Medulla oblongata (tissue), 1 donor: ENCODE data around the gene PCDHGC4.

ENCODE experiments used
- DNase-seq: peaks from one replicate; pipeline ENCODE4 v3.0.0-alpha.2; 2015; ENCODE audit errors: extremely low spot score

Gene PCDHGC4

DNA sequence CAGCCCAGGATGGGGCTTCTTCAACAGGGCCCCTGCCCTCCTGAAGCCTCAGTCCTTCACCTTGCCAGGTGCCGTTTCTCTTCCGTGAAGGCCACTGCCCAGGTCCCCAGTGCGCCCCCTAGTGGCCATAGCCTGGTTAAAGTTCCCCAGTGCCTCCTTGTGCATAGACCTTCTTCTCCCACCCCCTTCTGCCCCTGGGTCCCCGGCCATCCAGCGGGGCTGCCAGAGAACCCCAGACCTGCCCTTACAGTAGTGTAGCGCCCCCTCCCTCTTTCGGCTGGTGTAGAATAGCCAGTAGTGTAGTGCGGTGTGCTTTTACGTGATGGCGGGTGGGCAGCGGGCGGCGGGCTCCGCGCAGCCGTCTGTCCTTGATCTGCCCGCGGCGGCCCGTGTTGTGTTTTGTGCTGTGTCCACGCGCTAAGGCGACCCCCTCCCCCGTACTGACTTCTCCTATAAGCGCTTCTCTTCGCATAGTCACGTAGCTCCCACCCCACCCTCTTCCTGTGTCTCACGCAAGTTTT, 27.6 kb downstream of the PCDHGC4 start:
- DNase-seq = peak; percentile 81

DNA sequence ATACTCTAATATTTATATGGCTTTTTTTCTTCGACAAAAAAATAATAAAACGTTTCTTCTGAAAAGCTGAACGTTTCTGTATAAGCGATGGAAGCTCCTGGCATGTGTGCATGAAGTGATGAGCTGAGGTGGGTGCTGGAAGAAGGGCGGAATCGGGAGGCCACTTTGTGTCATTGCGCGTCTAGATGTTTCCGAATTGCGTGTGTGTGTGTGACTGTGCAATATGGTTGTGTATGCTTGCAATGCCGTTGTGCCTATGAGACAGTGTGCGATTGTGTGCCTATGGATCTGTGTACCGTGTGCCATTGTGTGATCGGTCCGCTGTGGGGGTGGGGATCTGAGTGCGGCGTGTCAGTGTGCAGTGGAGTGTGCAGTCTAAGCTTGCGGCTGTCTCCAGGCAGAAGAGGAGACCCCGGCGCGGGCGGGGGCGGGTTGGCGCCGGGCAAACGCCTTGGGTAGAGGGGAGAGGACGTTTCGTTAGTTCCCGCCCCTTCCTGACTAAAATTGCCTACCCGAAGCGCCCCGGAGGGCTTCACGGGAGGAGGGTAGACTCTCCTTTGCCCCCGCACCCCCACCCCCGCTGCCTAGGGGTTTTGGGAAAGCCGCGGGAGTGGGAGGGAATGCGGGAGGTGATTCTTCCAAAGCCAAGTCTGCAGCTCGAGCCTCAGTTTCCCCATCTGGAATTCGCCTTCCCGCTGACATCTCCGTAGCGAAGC, 28.2 kb downstream of the PCDHGC4 start:
- no peak for DNase-seq

DNA sequence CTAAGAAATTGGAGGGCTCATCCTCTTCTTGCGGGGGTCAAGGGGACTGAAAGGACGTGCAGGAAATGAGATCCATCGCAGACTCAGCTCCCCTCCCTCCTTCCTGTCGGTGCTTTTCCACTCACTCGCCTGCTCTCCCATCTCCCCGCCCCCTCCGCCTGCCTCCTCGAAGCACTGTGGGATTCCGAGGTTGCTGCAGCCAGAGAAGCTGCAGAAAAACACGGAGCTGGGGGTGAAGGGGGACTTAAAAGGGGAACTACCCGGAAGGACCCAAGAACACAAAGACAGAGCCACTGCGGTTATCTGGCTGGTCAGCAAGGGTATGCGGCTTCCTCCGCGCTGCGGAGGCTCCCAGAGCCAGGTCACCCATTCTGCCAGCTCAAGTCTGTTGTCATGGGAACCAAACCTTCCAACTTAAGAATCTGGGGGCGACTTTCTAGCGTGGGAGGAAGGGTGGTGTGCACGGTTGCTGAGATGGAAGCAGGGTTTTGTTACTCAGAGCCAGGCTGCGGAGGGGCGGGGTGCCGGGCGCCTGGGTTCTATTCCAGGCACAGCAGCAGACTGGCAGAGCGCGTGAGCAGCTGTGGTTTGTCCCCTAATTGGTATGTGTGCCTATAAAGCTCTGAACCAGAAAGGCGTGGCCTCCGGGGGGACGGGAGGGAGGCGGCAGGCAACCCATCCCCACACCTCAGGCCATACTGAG, 28.9 kb downstream of the PCDHGC4 start:
- peak; percentile 88 for DNase-seq

DNA sequence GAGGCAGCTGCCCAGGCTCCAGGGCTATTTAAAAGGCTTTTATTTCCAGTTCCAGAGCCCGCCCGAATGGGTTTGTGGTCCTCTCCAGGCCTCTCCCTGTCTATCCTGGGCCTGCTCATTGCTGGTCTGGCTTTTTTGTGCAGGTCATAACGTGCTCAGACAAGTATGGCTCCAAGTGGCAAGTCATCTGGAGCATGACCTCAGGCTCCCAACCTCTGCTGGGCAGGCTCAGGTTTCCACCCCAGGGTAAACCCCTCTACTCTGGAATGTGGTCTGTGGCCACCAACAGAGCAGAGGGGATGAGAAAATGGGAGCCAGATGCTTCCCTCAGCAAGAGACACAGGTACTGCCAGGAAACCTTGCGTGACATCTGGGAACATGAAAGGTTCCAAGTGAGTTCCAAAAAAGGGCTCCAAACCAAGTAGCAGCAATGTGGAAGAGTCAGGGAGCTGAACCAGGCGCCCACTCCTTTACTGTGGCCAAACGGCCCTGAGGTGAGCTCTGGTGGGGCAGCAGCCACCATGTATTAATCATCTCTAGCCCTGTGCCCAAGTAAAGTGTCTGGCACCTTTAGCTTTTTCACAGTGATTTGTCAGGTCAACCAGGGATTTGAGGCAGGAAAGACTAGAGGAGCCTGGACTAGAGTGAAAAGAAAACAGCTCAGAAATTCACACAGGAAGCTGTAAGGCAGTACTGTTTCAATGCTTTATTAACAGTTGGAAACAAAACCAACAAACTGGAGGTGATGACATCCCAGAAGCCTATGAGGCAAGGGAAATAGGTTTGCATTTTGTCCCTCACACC, 29.7 kb downstream of the PCDHGC4 start:
- DNase-seq = no peak

DNA sequence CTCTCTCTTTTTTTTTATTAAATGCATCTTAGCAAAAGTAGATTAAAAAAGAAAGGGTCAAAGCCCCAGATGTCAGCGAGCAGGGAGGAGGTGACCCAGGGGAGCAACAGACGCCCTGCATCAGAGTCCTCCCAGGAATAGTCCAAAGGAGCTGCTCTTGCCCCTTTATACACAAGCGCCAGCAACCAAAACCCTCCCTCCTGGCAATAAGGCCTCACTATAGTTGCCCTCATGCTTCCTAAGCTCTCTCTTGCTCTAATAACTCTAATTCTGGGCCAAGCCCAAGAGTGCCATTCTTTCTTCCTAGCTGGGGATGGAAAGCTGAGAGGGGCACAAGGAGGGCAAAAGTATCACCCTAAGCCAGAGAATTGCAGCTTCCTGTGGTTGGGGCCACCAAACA, 30.3 kb downstream of the PCDHGC4 start:
- DNase-seq = no peak

DNA sequence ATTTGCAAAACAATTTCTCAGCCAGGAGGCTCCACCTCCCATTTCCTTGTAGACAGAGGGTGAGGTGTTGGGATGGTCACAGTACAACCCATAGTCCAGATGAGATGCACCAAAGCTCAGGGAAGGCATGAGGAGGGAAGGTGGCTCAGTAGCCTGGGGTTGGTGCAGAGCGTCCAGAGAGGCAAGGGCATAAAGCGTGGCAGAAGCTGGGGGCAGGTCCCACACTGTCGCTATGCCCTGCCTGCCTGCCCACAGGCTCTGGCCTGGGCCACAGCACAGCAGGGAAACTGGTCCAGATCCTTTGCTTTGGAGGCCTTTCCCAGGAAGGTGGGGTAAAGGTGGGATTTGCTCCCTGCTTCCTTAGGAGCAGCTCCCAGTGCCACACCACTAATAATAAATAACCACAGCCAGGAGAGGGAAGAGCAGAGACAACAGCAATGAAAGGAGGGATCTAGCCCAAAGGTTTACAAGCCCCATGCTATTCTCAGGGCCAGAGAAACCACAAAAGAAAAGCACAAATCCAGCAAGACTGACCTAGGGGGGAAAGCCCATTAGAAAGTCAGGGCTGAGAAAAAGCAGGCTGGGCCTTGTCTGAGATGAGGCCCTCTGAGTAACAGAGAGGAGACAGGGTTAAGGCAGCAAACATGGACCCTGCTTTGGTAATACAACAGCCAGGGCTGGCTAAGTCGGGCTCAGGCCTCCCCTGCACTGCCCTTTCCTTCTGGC, 31.3 kb downstream of the PCDHGC4 start:
- no peak for DNase-seq

DNA sequence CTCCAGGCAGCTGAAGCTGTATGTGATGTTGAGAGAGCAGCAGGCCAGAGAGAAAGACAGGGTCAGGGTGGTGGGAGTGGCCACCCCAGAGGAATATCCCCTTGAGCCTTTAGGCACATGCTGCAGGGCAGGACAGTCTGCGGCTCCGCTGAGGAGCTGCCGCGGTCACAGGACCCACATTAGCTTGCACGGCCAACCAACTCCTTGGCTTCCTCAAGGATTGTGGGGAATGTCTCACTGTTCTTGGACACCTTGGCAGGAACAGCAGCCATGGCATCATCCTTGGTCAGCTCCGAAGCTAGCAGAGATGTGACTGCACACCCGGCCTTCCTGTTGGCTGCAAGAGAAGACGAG, 31.8 kb downstream of the PCDHGC4 start:
- no peak for DNase-seq

DNA sequence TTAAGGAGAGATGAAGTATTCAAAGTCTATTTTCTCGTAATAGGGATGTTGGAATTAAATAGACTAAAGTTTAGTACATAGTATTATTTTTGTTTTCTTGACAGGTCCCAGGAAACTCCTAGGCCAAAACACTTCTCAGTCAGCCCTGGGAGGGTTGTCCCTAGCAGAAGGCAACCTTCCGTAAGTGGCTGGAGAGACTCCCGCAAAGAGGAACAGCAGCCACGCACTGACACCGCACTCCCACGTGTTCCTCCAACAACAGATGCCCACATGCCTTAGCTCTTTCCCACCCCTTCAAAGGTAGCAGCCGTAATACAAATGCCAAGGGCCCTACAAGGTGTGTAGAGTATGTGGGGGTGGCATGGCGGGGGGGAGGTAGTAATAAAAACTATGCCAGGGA, 32.5 kb downstream of the PCDHGC4 start:
- no peak for DNase-seq

DNA sequence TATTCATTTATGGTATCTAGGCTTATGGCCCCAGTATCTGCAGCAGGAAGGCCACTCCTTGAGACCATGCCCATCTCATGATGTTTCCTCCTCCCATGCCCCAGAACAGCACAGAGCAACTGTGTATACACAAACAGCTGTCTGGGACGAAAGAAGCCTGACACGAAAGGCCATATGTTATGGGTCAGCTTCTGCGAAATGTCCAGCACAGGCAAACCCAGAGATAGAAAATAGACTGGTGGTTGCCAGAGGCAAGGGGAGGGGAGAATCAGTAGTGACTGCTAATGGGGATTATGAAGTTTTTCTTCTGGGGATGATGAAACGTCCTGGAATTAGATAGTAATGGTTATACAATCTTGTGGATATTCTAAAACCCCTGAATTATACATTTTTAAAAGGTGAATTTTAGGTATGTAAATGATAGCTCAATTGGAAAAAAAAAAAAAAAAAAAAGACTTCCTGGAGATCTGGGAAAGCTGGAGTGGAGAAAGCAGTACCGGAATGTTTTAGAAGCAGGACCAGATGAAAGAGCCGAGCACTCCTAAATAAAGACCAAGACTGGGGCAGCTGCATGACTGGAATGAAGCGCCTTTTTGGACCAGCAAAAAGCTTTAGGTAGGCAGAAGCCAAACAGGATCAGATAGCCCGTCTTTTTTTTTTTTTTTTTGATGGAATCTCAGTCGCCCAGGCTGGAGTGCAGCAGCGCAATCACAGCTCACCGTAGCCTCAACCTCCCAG, 33.2 kb downstream of the PCDHGC4 start:
- no peak for DNase-seq

DNA sequence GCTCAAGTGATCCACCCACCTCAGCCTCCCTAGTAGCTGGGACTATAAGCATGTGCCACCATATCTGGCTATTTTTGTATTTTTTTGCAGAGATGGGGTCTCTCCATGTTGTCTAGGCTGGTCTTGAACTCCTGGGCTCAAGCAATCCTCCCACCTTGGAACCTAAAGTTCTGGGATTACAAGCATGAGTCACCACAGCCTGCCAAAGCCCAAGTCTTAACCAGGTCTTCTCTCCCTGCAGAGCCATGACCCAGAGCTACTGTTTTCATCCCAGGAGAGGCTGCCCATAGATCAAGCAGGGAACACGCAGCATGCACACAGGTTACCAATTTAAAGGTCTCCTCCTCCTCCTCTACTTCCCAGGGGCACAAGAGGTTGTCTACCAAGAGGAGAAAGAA, 33.8 kb downstream of the PCDHGC4 start:
- DNase-seq = no peak

DNA sequence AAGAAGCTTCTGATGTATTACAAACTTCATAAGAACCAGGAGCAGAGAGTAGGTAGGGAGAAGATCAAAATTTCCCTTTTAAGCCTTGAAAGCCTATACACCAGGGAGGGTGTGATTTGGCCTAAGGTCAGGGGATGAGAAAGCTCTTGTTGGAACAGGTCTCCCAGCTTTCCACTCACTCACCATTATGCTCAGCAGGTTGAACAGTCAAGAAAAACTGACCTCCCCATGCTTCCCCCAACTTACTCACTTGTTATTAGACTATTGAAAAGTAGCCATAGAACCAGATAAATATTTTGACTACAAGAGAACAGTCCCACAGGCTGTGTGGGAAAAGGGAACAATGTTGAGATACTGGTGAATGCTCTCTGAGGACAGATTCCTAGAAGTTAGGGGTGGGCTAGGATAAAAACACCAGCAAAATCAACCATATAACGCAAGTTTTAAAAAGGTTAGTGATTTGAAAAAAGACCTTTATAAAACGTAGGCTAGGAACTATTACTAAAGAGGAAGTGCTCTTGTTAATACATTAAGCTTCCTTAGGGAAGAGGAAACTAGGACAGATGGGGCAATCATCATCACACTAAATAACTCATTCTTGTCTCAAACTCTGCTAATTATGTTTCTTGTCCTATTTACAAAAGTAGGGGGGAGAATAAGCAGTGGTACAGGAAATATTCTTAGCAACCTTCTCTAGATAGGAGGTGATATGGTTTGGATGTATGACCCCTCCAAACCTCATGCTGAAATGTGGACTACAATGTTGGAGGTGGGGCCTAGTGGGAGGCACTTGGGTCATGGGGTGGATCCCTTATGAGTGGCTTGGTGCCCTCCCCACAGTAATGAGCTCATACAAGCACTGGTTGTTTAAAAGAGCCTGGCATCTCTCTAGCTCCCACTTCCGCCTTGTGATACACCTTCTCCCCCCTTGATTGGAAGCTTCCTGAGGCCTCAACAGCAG, 35.1 kb downstream of the PCDHGC4 start:
- no peak for DNase-seq

DNA sequence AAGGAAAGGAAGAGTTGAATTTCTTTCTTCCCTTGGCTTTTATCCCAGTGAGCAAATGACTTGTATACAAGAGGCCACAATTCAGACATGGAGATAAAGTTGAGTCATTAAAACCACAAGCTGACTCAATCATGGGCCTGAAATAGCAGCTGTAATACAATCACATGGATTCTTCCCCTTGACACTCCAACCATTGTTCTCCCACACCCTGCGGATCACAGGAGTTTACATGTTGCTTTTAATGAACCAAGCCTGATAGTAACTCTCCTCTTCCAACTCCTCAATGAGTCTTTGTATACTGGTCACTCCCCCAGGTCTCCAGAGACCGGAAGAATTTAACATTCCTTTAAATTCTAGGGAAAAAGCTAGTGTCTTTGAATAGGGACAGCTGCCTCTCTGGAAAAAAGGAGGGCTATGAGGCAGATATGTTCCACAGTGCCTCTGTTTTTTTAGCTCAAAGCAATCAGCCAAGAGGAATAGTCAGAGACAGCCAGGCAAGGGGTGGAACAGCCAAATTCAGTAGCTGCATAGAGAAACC, 36.5 kb downstream of the PCDHGC4 start:
- DNase-seq = peak; percentile 92

DNA sequence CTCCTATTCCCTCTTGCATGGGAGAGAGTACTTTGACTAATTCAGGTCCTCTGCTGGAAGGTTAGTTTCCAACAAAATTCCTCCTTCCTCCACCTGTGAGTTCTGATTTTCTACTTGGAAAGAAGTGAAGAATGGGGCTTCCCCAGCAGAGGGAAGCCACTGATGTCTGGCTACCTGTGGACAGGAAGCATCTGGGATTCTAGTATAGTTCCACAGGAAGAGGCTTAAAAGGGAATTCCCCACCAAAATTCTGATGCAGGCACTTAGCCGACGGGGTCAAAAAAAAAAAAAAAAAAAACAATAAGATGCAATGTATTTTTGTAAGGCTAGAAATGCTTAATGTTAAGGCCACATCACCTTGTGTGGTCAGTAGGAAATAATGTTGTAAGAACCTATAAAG, 37.5 kb downstream of the PCDHGC4 start:
- DNase-seq = no peak

DNA sequence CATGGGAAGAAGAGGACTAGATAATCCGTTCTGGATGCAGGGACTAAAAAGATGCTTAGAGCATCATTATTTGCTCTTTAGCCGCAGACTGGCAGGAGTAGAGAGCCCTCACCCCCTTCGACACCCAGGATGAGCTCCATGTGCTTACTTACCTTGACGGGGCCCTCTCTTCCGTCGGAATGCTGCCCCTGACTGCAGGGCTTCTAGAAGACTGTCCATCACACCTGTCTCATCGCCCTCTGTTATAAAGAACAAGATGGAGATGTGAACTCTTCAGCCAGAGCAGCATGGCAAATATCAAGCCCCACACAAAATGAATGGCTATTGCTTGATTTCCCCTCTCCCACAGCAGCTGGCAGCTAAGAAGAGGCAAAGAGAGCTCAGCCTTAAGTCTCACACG, 39.2 kb downstream of the PCDHGC4 start:
- no peak for DNase-seq

DNA sequence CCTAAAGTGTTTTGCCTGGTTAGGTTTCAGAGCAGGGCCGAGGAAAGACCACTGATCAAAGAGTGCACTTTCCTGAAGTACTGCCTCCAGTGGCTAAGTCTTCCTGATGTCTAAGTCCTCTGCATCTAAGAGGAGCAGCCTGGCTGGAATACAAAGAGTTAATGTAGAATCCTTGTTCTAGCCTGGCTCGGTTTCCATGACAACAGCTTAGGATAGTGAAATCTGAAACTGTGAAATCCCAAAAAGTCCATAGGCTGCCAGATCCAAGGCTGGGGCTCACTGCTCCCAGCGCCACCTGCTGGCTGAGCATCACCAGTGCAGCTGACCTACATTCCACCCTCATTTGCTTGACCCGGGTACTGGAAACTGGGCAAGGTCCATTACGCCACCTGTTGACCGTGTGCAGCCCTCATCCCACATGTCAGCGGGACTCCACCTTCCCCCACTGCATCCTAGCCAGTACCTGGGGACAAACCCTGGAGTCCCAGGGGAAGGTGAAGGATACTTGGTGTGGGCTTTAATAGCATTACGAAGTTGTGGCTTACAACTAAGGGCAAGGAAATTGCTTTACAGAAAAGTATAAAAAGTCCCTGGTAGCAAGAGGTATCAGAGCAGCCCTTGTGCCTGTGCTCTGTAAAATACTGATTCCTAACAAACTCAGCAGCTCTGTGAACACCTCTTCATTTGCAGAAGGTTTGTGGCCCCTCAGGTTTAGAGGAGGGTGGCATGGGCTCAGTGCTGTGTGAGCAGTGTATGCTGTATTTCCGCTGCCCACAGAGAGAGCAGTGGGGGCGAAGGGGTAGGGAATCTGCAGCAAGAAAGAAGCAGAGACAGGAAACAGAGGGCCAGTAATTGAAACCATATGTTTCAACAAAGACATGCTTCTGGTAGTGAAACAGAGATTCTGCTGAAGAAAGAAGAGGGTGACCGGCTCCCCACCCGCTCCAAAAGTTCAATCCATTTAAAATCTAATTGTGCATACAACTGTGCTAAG, 40.1 kb downstream of the PCDHGC4 start:
- peak; percentile 94 for DNase-seq

DNA sequence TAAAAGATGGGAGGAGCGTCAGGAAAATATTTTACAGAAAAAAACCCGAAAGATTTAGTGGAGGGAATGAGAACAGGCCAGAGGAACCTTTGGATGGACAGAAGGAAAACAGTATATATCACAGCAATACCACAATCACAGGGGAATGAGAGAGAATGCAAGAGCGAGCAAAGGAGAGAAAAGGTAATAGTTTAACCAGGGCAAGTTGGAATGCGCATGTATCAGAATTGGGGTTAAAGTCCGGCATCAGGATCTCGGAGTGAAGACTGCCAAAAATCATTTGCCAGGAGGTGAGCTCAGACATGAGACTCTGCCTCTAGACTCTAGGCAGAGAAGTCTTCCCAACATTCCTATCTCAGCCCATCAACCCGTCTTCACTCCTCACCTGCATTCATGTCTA, 40.8 kb downstream of the PCDHGC4 start:
- no peak for DNase-seq

DNA sequence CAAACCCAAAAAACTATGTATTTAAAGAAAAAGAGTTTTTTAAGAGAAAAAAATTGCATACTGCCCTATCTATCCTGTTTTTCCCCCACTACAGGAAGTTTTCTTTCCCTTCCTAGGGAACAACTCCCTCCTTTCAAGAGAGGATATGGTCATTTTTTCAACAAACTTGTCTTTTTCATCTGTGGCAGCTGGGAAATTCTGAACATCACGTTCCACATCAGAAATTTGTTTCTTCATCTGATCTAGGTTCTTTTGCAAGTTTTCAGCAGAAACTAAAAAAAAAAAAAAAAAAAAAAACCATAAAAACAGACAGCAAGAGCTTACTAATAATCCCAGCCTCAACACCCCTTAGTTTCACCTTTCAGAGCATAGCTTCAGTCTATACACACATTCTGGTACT, 42.6 kb downstream of the PCDHGC4 start:
- DNase-seq = no peak

DNA sequence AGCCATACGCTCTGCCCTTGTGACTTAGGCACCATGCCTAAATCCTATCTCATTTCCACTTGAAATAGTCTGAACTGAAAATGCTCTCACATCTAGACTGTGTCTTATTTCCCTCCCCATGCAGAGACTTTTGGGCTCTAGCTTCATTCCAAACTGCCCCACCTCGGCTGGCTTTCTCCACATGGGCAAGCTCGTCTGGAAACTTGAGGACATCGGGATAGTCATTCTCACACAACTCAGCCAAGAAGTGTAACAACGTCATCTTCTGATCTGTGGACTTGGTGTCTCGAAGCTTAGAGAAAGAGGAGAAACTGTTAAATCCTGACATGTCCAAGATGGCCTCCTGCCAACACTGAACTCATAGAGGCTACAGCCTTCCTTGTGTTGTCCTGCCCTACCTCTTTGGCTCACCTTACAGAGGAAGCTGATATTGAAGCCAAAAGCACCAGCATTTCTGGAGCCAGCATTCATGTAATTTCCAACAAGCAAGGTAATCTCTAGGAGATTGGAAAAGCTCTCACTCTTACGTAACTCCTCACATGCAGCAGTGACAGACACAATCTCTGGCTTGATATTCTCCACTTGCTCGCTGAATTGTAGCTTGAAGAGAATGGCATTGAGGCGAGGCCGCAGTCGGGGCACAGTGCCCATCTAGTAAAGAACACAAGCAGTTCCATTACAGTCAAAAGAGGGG, 43.6 kb downstream of the PCDHGC4 start:
- DNase-seq = no peak
